Activated CD4-positive, alpha-beta T cell treated with anti-CD3 and anti-CD28 coated beads, Interleukin-2, amount 50 U/mL, for 4 hours (primary cell): ENCODE data around the gene TSPAN33.
"Not testable (repeated sequence)": the region's sequence is repeated elsewhere in the genome, so short reads cannot be mapped to it uniquely, and the experiment has no call there.

Source experiments
- DNase-seq, 2 experiments: peaks; one replicate each; pipeline ENCODE4 v3.0.0-alpha.2; 2020

Gene TSPAN33

GRCh38 chr7:129144095-129144833, at the start of gene TSPAN33:
Gene TSPAN33 (plus strand): TSS chr7:129144707. CDS start chr7:129144981, 274 bp downstream.
- peak; percentile 41 to 42 for DNase-seq

- DNase-seq, result no peak
Observed at GRCh38 chr7:129095258-129095657, 49.2 kb upstream of the TSPAN33 start.

GRCh38 chr7:129098409-129099084, 46.0 kb upstream of the TSPAN33 start:
- no peak for DNase-seq

GRCh38 chr7:129100827-129101166, 43.7 kb upstream of the TSPAN33 start:
- no peak for DNase-seq

GRCh38 chr7:129101746-129102145, 42.8 kb upstream of the TSPAN33 start:
- DNase-seq, result no peak

- DNase-seq, result no peak
Observed at GRCh38 chr7:129103561-129104324, 40.8 kb upstream of the TSPAN33 start.

- no peak for DNase-seq
Observed at GRCh38 chr7:129108581-129108980, 35.9 kb upstream of the TSPAN33 start.

GRCh38 chr7:129110258-129110981, 34.1 kb upstream of the TSPAN33 start:
- no peak for DNase-seq

- DNase-seq, result no peak
Observed at GRCh38 chr7:129110982-129111376, 33.5 kb upstream of the TSPAN33 start.

- no peak for DNase-seq
Observed at GRCh38 chr7:129115676-129116075, 28.8 kb upstream of the TSPAN33 start.

- no peak for DNase-seq
Observed at GRCh38 chr7:129118182-129118581, 26.3 kb upstream of the TSPAN33 start.

- no peak for DNase-seq
Observed at GRCh38 chr7:129118976-129119375, 25.5 kb upstream of the TSPAN33 start.

GRCh38 chr7:129121501-129122077, 22.9 kb upstream of the TSPAN33 start:
- not testable (repeated sequence) for DNase-seq

GRCh38 chr7:129122078-129122750, 22.3 kb upstream of the TSPAN33 start:
- no peak for DNase-seq

- DNase-seq, result no peak
Observed at GRCh38 chr7:129122751-129123509, 21.6 kb upstream of the TSPAN33 start.

- no peak for DNase-seq
Observed at GRCh38 chr7:129123510-129123857, 21.0 kb upstream of the TSPAN33 start.

- no peak for DNase-seq
Observed at GRCh38 chr7:129126314-129126713, 18.2 kb upstream of the TSPAN33 start.

GRCh38 chr7:129127154-129127553, 17.4 kb upstream of the TSPAN33 start:
- no peak for DNase-seq

GRCh38 chr7:129127601-129128000, 16.9 kb upstream of the TSPAN33 start:
- DNase-seq, result no peak

GRCh38 chr7:129134356-129134987, 10.0 kb upstream of the TSPAN33 start:
- no peak for DNase-seq
